NCI-H510A (cell line): ENCODE data around the gene FAM168A.

ENCODE experiments used
- DNase-seq: peaks from one replicate; lab custom pipeline; 2025; lab: John Stamatoyannopoulos, UW

Gene FAM168A

DNA sequence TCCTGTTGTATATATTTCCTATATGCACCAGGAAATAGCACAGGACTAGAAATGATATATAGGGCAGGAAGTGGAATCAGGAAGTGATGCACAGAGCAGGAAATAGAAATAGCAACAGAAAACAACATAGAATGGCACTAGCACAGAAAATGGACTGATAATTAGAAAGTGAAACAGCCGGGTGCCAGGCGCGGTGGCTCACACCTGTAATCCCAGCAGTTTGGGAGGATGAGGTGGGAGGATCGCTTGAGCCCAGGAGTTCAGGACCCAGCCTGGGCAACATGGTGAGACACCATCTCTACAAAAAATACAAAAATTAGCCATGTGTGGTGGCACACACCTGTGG is 231.7 kb downstream of the FAM168A start:
- DNase-seq = no peak

DNA sequence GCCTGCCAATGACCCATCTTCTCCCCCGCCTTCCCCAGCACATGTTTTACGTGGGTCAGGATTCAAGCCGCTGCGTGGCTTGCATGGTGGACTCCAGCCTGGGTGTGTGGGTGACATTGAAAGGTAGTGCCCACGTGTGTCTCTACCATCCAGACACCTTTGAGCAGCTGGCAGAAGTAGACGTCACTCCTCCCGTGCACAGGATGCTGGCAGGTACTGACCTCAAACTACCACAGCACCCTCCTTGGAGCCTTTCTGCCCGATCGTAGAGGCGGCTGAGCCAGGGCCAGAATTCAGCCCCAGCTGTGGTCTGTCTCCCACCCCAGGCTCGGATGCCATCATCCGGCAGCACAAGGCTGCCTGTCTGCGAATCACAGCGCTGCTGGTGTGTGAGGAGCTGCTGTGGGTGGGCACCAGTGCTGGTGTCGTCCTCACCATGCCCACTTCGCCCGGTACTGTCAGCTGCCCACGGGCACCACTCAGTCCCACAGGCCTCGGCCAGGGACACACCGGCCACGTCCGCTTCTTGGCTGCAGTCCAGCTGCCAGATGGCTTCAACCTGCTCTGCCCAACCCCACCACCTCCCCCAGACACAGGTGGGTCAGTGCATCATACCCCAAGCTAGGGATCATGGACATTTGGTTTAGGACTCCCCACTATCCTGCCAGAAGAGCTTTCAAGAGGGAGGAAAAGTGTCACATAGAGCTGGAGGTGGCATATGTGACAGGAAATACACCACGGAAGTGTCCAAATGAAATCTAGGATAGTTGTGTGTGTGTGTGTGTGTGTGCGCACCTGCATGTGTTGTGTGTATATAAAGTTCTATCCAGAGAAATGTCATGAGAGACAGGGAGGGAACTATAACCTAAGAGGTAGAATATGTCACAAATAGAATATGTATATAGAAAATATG is 232.3 kb downstream of the FAM168A start:
- DNase-seq = no peak

DNA sequence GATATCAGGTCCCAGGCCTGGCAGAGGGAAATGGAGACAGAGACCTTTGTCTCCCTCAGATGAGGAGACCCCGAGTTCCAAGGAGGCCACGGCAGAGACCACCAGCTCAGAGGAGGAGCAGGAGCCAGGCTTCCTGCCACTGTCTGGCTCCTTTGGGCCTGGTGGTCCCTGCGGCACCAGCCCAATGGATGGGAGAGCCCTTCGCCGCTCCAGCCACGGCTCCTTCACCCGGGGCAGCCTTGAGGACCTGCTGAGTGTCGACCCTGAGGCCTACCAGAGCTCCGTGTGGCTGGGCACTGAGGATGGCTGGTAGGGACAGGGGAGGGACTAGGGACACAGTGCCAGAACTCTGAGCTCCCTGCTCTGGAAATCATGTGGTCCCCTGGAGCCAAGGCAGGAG is 234.8 kb downstream of the FAM168A start:
- no peak for DNase-seq

DNA sequence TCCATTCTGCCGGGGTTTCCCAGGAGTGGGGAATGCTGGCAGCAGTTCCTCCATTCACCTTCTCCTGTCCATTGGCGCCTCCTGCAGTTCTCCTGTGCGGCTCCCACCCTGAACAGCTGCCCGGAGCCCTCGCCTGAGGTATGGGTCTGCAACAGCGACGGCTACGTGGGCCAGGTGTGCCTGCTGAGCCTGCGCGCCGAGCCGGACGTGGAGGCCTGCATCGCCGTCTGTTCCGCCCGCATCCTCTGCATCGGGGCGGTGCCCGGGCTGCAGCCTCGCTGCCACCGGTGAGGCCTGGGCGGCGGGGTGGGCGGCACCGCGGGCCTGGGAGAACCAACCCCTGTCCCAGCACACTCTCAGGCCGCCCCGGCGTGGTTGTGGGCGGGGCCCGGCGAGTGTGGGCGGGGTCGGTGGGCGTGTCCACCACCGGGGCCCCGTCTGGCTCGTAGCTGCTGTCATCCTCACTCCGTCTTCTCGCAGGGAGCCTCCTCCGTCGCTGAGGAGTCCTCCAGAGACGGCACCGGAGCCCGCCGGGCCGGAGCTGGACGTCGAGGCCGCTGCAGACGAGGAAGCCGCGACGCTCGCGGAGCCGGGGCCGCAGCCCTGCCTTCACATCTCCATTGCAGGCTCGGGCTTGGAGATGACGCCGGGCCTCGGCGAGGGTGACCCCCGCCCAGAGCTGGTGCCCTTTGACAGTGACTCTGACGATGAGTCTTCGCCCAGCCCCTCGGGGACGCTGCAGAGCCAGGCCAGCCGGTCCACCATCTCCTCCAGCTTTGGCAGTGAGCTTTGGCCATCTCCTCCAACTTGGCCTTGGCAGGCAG is 235.7 kb downstream of the FAM168A start:
- DNase-seq = no peak

DNA sequence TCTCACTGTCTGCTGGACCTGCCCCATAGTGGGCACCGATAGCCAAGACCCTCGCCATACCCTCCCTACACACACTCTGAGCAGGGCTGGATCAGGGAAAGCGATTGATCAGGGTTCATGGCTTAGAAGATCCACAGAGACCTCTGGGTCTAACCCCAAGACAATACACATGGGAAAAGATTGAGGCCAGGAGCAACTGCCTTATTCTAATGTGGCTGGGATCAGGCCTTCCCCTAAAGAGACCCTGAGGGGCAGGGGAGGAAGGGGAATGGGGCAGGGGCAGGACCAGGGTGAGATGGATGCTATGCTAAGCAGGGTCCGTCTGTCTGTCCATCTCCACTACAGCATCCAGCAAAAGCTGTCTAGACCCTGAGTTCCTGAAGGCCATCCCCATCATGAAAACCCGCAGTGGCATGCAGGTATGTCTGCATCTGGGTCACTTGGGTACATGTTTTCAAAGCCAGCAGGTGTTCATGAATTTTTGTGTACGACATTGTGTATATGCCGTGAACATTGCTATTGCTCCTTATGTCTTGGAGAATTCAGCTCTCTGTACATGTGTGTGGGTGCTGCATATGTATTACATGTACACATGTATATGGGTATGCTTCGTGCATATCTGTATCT is 237.1 kb downstream of the FAM168A start:
- DNase-seq = no peak

DNA sequence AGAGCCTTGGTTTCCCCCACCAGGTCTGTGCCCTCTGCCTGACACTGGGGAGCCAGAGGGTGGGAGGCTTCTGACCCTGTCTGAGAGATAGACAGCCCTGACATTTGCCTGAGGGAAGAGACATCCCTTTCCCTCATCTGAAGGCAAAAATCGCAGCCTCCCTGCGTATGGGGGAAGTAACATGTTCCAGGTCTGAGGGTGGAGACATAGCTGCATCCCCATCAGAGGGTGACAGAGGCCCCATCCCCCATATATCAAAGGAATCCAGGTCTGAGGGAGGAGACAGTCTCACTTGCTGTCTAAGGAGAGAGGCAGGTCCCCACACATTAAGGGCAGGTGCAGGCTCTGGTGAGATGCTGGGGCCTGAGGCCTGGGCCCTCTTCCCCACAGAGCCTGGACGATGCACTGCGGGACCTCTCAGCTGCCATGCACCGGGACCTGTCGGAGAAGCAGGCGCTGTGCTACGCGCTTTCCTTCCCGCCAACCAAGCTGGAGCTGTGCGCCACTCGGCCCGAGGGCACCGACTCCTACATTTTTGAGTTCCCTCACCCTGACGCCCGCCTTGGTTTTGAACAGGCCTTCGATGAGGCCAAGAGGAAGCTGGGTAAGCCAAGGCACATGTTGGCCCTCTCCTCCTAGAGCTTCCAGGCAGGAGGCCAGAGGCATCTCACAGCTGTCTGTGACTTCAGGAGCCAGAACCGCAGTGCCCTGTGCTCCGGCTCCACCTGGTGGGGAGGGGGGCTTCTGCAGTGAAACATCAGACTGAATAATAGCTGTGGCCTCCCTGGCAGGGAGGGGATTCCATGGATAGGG is 237.8 kb downstream of the FAM168A start:
- no peak for DNase-seq

DNA sequence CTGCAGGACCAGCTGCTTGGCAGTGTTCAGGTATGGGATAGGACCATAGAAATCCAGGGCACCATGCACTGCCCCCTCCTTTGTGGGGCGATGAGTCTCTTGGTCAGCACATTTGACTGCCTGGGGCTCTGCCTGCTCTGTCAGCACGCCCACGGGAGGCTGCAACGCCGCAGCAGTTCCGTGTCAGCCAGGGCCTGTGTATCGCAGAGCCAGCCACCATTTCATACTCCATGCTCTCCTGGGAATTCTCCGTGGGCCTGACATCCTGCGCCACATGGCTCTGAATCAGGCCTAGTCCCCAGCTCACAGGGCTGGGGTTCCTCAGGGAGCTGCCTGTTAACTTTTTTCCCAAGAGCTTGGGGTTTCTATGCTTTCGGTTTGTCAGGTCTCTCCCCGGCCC is 238.6 kb downstream of the FAM168A start:
- no peak for DNase-seq

DNA sequence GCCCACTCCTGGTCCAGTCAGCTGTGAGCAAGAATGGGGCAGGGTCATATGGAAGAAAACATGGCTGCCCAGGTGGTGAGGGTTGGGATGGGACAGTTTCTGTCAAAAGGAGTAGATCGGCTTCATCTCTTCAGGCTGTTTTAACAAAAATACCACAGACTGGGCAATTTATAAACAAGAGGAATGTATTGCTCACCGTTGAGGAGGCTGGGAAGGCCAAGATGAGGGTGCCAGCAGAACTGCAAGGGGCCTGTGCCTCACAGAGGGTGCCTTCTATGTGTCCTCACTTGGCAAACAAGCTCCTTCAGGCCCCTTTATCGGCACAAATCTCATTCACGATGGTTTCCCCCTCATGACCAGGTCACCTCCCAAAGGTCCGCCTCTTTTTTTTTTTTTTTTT is 239.8 kb downstream of the FAM168A start:
- no peak for DNase-seq

DNA sequence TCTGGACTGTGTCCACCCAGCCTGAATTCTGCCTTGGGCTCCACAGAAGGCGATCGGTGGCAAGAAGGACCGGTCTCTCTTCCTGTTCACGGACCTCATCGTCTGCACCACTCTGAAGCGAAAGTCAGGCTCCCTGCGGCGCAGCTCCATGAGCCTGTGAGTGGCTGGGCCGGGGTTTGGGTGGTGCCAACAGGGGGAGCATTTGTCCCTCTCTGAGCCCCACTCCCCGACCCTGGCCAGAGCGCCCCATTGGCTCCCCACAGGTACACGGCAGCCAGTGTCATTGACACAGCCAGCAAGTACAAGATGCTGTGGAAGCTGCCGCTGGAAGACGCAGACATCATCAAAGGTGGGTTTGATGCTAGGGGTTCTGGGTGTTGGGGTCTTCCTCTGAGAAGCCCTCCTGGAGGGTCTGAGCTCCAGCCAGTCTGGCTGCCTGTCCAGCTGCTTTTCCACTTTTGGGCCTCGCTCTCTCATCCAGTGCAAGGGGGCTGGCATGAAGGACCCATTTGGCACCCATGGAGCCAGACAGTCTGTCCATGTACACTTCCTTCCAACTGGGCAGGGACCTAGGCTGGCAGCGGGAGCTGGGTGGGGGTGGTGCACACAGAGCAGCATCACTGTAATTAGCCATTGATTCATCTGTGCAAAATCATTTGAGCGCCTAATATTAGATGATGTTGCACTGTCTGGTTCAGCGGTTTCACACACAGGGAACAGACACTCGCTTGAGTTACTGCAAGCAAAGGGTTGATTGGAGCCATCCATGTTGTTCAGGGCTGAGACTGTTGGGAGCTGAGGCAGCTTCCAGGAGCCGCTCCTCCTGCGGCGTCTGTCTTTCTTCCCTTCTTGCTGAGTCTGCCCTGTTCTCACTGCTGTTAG is 240.7 kb downstream of the FAM168A start:
- no peak for DNase-seq

DNA sequence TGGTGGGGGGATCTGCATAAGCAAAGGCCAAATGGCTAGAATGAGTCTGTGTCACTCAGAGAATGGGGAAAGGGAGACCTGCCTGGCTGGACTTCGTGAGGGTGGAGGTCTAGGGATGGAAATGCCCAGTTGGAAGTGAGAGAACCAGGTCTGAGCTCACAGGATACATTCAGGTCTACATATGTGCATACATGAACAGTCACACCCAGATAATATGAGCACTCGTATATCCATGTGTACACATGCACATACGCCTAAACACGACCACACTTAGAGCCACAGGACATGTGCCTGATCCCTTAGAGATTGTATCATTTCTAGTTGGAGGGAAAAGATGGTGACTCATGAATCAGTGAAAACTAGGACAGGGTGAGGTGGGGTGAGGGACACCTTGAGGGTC is 242.8 kb downstream of the FAM168A start:
- DNase-seq = no peak

DNA sequence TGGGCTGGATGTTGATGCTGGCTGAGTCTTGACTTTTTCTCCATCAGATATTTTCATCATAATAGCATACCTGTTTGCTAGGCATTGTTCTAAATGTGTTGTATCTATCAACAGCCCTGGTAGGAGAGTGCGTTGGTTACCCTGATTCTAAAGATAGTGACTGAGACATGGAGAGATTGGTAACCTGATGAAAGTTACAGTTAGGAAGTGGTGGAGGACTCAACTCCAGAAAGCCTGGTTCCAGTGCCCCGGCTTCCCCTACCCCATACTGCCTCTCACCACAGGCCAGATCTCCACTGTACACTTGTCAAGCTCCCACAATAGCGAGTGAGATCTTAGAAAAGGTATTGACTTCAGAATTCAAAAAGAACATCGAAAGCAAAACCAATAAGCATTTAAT is 244.5 kb downstream of the FAM168A start:
- DNase-seq = no peak

DNA sequence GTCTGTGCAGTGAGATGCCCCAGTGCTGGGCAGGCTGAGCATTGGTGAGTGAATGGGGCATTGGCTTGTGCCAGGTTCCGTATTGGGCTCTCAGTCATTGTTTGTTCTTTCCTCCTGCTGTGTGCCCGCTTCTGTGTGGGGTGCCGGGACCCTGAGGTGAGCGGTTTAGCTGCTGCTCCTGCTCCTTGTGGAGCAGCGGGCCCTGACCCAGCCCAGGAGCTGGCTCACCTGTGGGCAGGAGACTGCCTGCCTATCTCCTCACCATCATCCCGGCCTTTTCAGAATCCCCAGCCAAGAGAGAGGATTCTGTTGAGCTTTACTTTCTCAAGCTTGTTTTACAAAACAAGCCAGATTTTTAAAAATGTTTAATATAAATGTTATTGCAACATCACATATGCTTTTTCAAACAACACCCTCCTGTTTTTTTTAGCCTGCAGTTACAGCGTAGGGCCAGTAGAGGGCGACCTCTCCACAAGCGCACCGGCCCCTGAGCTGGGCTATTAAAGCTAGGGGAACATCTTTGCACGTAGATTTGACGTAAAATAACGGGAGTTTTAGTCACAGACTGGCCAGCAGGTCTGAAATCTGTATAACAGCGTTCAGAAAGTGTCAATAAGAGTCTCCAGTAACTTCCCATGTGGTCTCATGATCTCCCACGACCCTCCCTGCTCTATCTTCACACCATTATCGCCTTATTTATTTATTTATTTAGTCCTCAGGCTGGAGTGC is 246.8 kb downstream of the FAM168A start:
- peak; percentile 76 for DNase-seq
